ENCODE measurements around the gene RLIM.
A peak's percentile ranks its signal among the peaks of the same experiment; 100 is the strongest.
"Not testable (repeated sequence)": the region's sequence is repeated elsewhere in the genome, so short reads cannot be mapped to it uniquely, and the experiment has no call there.

RLIM gene

GRCh38 chrX:74614093-74614909 lies at the start of gene RLIM:
Gene RLIM (minus strand): TSS chrX:74614624. CDS start chrX:74595977, 18,647 bp downstream.
- DNase-seq (ENCODE audit: low read depth in 3 of 3): peak; percentile 66 to 83 (median 82)

GRCh38 chrX:74656079-74656745 lies 41.8 kb upstream of the RLIM start:
- DNase-seq (ENCODE audit: low read depth in 3 of 3): no peak

- not testable (repeated sequence) for DNase-seq (ENCODE audit: low read depth in 3 of 3)
Measured at GRCh38 chrX:74654953-74655352, 40.5 kb upstream of the RLIM start.

- no peak for DNase-seq (ENCODE audit: low read depth in 3 of 3)
Measured at GRCh38 chrX:74636749-74637314, 22.4 kb upstream of the RLIM start.

- peak in 1 of 3 experiments; percentile 0 for DNase-seq (ENCODE audit: low read depth in 3 of 3)
Measured at GRCh38 chrX:74613370-74614092, 893 bp downstream of the RLIM start.

- no peak for DNase-seq (ENCODE audit: low read depth in 3 of 3)
Measured at GRCh38 chrX:74606799-74607198, 7.6 kb downstream of the RLIM start.

GRCh38 chrX:74606342-74606741 lies 8.1 kb downstream of the RLIM start:
- DNase-seq (ENCODE audit: low read depth in 3 of 3): no peak

GRCh38 chrX:74603040-74603439 lies 11.4 kb downstream of the RLIM start:
- no peak for DNase-seq (ENCODE audit: low read depth in 3 of 3)

- no peak for DNase-seq (ENCODE audit: low read depth in 3 of 3)
Measured at GRCh38 chrX:74602142-74602541, 12.3 kb downstream of the RLIM start.

GRCh38 chrX:74593593-74593992 lies 20.8 kb downstream of the RLIM start:
- DNase-seq (ENCODE audit: low read depth in 3 of 3): no peak

- no peak for DNase-seq (ENCODE audit: low read depth in 3 of 3)
Measured at GRCh38 chrX:74585766-74586165, 28.7 kb downstream of the RLIM start.

GRCh38 chrX:74579597-74580198 lies 34.7 kb downstream of the RLIM start:
- DNase-seq (ENCODE audit: low read depth in 3 of 3): no peak

GRCh38 chrX:74578137-74578536 lies 36.3 kb downstream of the RLIM start:
- no peak for DNase-seq (ENCODE audit: low read depth in 3 of 3)

GRCh38 chrX:74557378-74557777 lies 57.0 kb downstream of the RLIM start:
- no peak for DNase-seq (ENCODE audit: low read depth in 3 of 3)

GRCh38 chrX:74551934-74552333 lies 62.5 kb downstream of the RLIM start:
- DNase-seq (ENCODE audit: low read depth in 3 of 3): no peak

GRCh38 chrX:74550295-74550802 lies 64.1 kb downstream of the RLIM start:
- peak; percentile 62 to 70 (median 63) for DNase-seq (ENCODE audit: low read depth in 3 of 3)

- no peak for DNase-seq (ENCODE audit: low read depth in 3 of 3)
Measured at GRCh38 chrX:74546984-74547383, 67.4 kb downstream of the RLIM start.

GRCh38 chrX:74545880-74546523 lies 68.4 kb downstream of the RLIM start:
- no peak for DNase-seq (ENCODE audit: low read depth in 3 of 3)

- DNase-seq (ENCODE audit: low read depth in 3 of 3): no peak
Measured at GRCh38 chrX:74540635-74541249, 73.7 kb downstream of the RLIM start.

GRCh38 chrX:74536832-74537371 lies 77.5 kb downstream of the RLIM start:
- no peak for DNase-seq (ENCODE audit: low read depth in 3 of 3)
